HG03439 (cell line): ENCODE data around the gene FOXF2.

Source experiments
- ATAC-seq: cut with Tn5 transposase; IDR thresholded peaks from one replicate; pipeline ENCODE4 v1.9.1; 2021; ENCODE audit warnings: mild to moderate bottlenecking, moderate library complexity; ENCODE audit not compliant: unreplicated experiment

Gene FOXF2

GRCh38 chr6:1378065-1379016, 11.0 kb upstream of the FOXF2 start:
- no peak for ATAC-seq

- ATAC-seq: no peak
These were observed 10.2 kb upstream of the FOXF2 start for GRCh38 chr6:1379017-1379787.

GRCh38 chr6:1379788-1380147, 9.6 kb upstream of the FOXF2 start:
- ATAC-seq: no peak

GRCh38 chr6:1380625-1381427, 8.6 kb upstream of the FOXF2 start:
- no peak for ATAC-seq

DNA sequence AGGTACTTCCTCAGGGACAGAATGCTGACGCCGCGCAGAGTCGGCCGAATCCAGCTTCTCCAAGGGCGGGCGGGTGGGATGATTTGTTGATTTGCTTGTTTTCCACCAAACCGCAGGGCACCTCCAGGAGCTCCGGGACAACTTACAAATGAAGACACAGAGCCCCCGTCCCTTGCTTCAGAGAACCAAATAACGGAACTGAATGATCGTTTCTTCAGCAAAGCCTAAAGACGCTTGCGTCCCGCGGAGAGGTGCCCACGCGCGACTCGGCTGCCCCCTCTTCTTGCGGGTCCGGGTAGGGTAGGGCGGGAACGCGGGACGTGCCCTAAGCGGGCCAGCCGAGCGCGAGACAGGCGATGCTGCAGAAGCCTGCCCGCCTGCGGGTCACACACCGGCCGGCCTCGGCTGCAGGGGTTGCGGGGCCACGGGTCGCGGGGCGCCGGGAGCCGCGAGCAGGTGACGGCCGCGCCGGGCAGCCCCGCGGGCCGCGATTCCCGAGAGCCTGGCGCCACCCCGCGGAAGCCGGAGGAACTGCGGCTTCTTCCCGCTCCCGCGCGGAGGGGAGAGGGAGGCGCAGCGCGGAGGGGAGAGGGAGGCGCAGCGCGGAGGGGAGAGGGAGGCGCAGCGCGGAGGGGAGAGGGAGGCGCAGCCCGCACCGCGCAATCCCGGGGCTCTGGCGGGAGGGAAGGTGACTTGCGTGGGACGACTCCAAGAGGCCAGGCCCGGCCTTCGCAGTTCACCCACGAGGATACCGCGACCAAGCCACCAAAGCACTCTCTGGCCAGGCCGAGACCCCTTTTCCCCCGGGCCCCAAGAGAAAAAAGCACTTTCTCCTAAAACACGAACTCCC, 7.7 kb upstream of the FOXF2 start:
- no peak for ATAC-seq

- ATAC-seq: no peak
These were observed 7.0 kb upstream of the FOXF2 start for GRCh38 chr6:1382331-1382882.

DNA sequence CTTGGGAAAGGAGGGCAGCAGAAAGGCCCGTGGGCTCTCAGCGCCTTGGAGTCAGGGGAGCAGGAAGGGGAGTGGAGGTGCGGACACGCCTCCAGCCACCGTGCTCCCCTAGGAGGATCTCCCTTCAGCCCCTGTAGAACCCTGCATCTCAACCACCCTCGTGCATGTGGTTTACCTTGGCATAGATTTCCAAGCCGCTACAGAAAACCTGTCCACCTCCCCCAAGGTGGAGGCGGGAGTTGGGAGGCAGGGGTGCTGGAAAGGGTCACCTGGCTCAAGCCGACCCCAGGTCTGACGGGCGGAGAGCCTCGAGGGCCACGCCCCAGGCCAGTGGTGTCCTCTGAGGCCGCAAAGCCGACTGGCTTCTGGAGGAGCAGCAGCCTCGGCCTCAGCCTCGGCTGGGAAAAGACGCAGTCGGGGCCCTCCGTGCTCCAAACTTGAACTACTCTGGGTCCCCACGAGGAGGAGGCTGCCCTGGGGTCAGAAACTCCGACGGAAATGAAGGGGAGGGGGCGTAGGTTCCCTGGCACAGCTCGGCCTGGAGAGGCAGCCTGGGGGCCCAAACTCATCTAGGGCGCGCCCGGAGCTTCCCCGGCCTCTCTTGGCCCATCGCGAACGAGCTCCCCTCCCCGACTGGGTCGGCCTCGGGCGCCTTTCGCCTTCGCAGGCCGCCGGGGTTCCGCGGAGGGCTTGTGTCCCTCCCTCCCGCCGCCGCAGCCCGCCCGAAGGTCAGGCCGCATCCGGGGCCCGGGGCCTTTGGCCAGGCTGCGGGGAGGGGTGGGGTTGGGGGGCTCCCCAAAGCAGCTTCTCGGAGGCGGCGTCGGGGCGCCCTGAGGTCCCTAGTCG, 6.3 kb upstream of the FOXF2 start:
- no peak for ATAC-seq

GRCh38 chr6:1383729-1384548, 5.4 kb upstream of the FOXF2 start:
- ATAC-seq: no peak

DNA sequence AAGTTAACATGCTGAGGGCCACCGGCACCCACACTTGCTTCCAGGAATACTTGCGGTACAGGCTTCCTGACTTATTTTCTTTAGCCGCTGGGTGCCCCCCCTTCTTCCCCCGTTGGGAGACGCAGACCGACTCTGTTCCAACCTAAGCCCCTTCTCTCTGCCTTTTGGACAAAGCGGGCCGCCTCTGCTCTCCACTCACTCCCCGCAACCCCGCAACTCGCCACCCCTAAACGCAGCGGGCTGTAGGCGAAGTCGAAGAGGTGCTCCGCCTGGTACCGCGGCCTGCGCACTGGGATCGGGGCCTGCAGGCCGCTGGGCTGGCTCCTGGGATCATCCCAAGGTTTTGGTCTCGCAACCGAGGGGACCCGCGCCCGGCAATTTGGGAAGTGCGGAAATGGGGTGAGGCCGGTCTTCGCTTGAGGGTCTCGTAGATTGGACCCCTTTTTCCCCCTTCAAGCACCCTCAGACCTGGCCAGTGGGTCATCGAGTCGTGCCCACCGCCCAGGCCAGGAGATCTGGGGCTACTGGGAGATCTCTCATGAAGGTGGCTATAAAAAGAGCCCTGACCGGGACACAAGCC, 4.7 kb upstream of the FOXF2 start:
- no peak for ATAC-seq

GRCh38 chr6:1385129-1386037, 4.0 kb upstream of the FOXF2 start:
- no peak for ATAC-seq

- no peak for ATAC-seq
These were observed 3.2 kb upstream of the FOXF2 start for GRCh38 chr6:1386038-1386709.

DNA sequence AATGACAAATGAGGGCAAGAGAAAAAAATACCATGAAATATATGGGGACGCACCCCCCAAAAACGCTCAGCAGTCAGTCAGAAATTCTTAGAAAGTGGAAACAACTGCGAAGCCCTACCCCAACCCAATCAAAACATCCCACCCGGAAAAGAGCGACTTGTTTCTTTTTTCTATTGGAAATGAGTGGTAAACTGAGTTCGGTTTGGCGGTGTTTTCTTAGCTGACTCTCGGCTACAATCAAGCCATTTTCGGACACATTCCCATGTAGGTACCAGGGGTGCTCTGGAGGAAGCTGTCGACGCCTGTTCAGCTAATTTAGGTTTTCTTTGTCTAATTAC, 1.9 kb upstream of the FOXF2 start:
- ATAC-seq: no peak

GRCh38 chr6:1387876-1388629, 1.3 kb upstream of the FOXF2 start:
- no peak for ATAC-seq

GRCh38 chr6:1388630-1389368, 577 bp upstream of the FOXF2 start:
- no peak for ATAC-seq
